Gastrocnemius medialis (tissue), 4 donors: Measurements from ENCODE around the gene IFITM10. TPM values are rescaled to one million over a fixed set of nuclear protein-coding genes. Genes with fewer than 3 reads are reported as not detected.

ENCODE experiments used
- ATAC-seq, 2 donors: fragments of 150-250 bp; one replicate each; pipeline ENCODE4 v1.9.1; 2016
- DNase-seq, 2 donors: peaks; one replicate each; pipeline ENCODE4 v3.0.0-alpha.2; 2019
- H3K27ac ChIP-seq, 4 donors: fragments of 200-600 bp; sonication (generic); 1 replicate in 1 of 4; 2 replicates in 3 of 4; pipeline ENCODE4 v1.5.1; 2016 to 2018; ENCODE audit warnings: mild to moderate bottlenecking in 2 of 4, moderate library complexity in 1 of 4
- H3K27me3 ChIP-seq, 3 donors: fragments of 200-600 bp; sonication (generic) in 2 of 3; 1 replicate in 1 of 3; 2 replicates in 2 of 3; pipeline versions ENCODE4 v1.5.1 to v1.6.0; 2016 to 2019; ENCODE audit warnings: mild to moderate bottlenecking in 1 of 3, moderate library complexity in 1 of 3
- H3K36me3 ChIP-seq, 2 donors: fragments of 200-600 bp; sonication (generic) in 1 of 2; one replicate each; pipeline ENCODE4 v1.5.1; 2017 to 2018
- H3K4me1 ChIP-seq, 2 donors: fragments of 200-600 bp; sonication (generic) in 1 of 2; one replicate each; pipeline ENCODE4 v1.5.1; 2016 to 2017; ENCODE audit warnings: mild to moderate bottlenecking in 2 of 2
- H3K4me3 ChIP-seq, 4 donors: fragments of 200-600 bp; sonication (generic) in 3 of 4; 1 replicate in 1 of 4; 2 replicates in 3 of 4; pipeline ENCODE4 v1.5.1; 2016 to 2019; ENCODE audit warnings: mild to moderate bottlenecking in 2 of 4
- H3K9me3 ChIP-seq, 3 donors: fragments of 200-600 bp; sonication (generic) in 2 of 3; 1 replicate in 1 of 3; 2 replicates in 2 of 3; pipeline ENCODE4 v1.5.1; 2016 to 2019
- CTCF ChIP-seq, 5 experiments: fragments of 450-650 bp in 3 of 5; fragments of 200-600 bp in 2 of 5; sonication (generic) in 2 of 5; IDR thresholded peaks in 4 of 5; conservative IDR thresholded peaks in 1 of 5; 1 replicate in 4 of 5; 2 replicates in 1 of 5; pipeline ENCODE4 v1.5.1; 2016 to 2019; ENCODE audit warnings: antibody characterized with exemption in 5 of 5, mild to moderate bottlenecking in 3 of 5, moderate library complexity in 3 of 5
- POLR2A ChIP-seq, 2 donors: fragments of 450-650 bp; IDR thresholded peaks; one replicate each; pipeline ENCODE4 v1.6.1; 2017; ENCODE audit warnings: antibody characterized with exemption in 2 of 2, mild to moderate bottlenecking in 2 of 2, moderate library complexity in 2 of 2
- in situ Hi-C, 4 donors: fragments of 200-750 bp; cut with MboI; loops; one replicate each; pipeline versions ENCODE4 v1.15.0 to v1.8.0; 2017; ENCODE audit warnings: low sequenced_read_pairs in 4 of 4
- intact Hi-C: fragments of 100-400 bp; cut with DNase I; formaldehyde crosslinking; loops from one replicate; pipeline ENCODE4 v1.15.1; 2023; ENCODE audit warnings: low total_unique reads
- total RNA-seq, 4 donors: library from RNA; depleted of rRNA; stranded (reverse); fragments of >200 nt; gene quantifications; one replicate each; pipeline versions ENCODE4 v1.1.0 to v1.2.3, GENCODE V29; 2016

Gene IFITM10
- total RNA-seq, 4 donors from 2014 or later = 1.1 to 7.2 (median 4.9) TPM

- TF ChIP-seq POLR2A (IDR thresholded peaks at IDR 0.05) (no peak), CTCF (IDR thresholded peaks at IDR 0.05 in 4 of 5, conservative IDR thresholded peaks at IDR 0.05 in 1 of 5) (no peak)
- H3K36me3 ChIP-seq = no peaks in the 10 kb centered on the region
- ATAC-seq (no peak), DNase-seq (no peak)
- no peak overlapping the region for H3K4me3 ChIP-seq
- peaks cover 0 to 7% of the 10 kb centered on the region in 2 donors for H3K4me1 ChIP-seq
- in situ Hi-C loops (no loop called here), intact Hi-C loops (no loop called here)
- peaks cover 0 to 5% (median 0%) of the 10 kb centered on the region in 3 donors for H3K27me3 ChIP-seq
- no peak overlapping the region for H3K27ac ChIP-seq
- H3K9me3 ChIP-seq = no peaks in the 10 kb centered on the region
Measured at GRCh38 chr11:1703146-1703545, 47.2 kb downstream of the IFITM10 start.

- no peak for DNase-seq
- H3K36me3 ChIP-seq = no peaks in the 10 kb centered on the region
- H3K4me3 ChIP-seq = no peak overlapping the region
- H3K9me3 ChIP-seq = no peaks in the 10 kb centered on the region
- peaks cover 0 to 5% (median 0%) of the 10 kb centered on the region in 3 donors for H3K27me3 ChIP-seq
- in situ Hi-C loops = no loop called here
- H3K27ac ChIP-seq = no peak overlapping the region
- ATAC-seq = no peak
- intact Hi-C loops = no loop called here
- no peak for TF ChIP-seq POLR2A (IDR thresholded peaks at IDR 0.05)
- TF ChIP-seq CTCF (IDR thresholded peaks at IDR 0.05 in 4 of 5, conservative IDR thresholded peaks at IDR 0.05 in 1 of 5) = no peak
- peaks cover 0 to 7% of the 10 kb centered on the region in 2 donors for H3K4me1 ChIP-seq
Measured at GRCh38 chr11:1702506-1702905, 47.9 kb downstream of the IFITM10 start.

- no peak for ATAC-seq
Measured at GRCh38 chr11:1701091-1701807, 49.1 kb downstream of the IFITM10 start.

GRCh38 chr11:1699771-1700170, 50.6 kb downstream of the IFITM10 start:
- H3K36me3 ChIP-seq = no peaks in the 10 kb centered on the region
- in situ Hi-C loops (loop anchor here (5.0 to 25.0 kb wide), 6 partner anchors 123 to 463 kb away; partner anchors contain the start of genes INS (in 1 of the 4) and TH (in 1 of the 4)), intact Hi-C loops (no loop called here)
- H3K27me3 ChIP-seq = peaks cover 0 to 5% (median 0%) of the 10 kb centered on the region in 3 donors
- DNase-seq (no peak), ATAC-seq (no peak)
- H3K4me1 ChIP-seq = no peaks in the 10 kb centered on the region
- no peaks in the 10 kb centered on the region for H3K9me3 ChIP-seq
- TF ChIP-seq CTCF (IDR thresholded peaks at IDR 0.05 in 4 of 5, conservative IDR thresholded peaks at IDR 0.05 in 1 of 5) = no peak
- TF ChIP-seq POLR2A (IDR thresholded peaks at IDR 0.05) = no peak
- H3K4me3 ChIP-seq = no peak overlapping the region
- H3K27ac ChIP-seq = no peak overlapping the region

More at GRCh38 chr11:1701091-1701807, 49.1 kb downstream of the IFITM10 start:
- peaks cover 0 to 4% of the 10 kb centered on the region in 2 donors for H3K4me1 ChIP-seq
- no peak overlapping the region for H3K27ac ChIP-seq
- in situ Hi-C loops (no loop called here), intact Hi-C loops (no loop called here)
- no peaks in the 10 kb centered on the region for H3K36me3 ChIP-seq
- H3K27me3 ChIP-seq = peaks cover 0 to 5% (median 0%) of the 10 kb centered on the region in 3 donors
- no peak overlapping the region for H3K4me3 ChIP-seq
- no peak for DNase-seq
- TF ChIP-seq CTCF (IDR thresholded peaks at IDR 0.05 in 4 of 5, conservative IDR thresholded peaks at IDR 0.05 in 1 of 5) (no peak), POLR2A (IDR thresholded peaks at IDR 0.05) (no peak)
- H3K9me3 ChIP-seq = no peaks in the 10 kb centered on the region
